ENCODE data around the gene TPD52L1.

Gene TPD52L1

DNA sequence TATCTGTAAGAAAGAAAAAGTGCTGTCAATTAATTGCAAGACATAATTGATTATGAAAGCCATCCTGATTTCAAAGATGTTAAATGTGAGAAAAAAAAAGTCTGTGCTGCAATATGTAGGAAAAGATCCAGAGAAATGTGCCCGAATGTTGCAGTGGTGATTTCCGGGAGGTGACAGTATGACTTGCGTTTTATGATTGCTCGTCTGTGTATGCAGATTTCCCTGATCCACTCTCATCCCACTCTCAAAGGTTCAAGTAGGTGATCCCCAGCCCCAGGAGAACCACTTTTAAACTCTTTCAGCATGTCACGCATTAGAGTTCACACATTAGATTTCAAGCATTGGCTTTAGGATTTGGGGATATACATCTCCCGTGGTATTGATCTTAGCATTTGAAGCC, 57.8 kb downstream of the TPD52L1 start:
- DNase-seq = no peak

DNA sequence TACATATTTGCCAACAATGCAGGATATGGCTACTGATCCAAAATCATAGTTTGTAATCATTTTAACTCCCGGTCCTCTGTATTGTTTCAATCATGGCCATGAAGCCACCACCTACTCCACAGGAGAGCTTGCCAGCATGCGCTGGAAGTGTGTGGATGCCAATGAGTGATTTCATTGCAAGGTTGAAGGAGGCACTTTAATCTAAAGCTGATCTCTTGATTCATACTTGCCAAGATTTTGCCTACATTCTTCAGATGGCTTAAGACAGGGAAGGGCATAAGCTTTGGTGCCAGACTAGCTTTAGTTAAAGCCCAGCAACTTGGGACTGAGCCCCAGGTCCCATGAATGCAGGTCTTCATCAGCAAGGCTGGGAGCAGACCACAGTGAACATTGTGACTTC, 58.8 kb downstream of the TPD52L1 start:
- no peak for DNase-seq

DNA sequence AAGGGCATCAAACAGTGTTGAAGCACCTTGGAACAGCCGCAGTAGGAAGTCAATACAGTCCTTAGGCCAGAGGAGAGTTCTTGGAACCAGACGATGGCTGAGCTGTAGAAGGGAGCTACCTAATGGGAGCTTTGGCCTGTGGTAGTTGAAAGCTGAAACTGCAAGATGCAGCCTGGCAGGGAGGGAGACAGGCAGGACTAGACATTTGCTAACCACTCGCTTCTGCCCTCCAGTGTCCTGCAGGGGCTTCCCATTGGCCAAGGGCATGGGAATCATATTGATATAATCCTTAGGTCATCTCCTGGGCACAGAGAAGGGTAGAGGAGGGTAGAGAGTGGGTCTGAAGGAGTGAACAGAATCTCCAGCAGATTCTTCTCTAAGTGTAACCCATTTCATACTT, 60.4 kb downstream of the TPD52L1 start:
- DNase-seq = no peak

DNA sequence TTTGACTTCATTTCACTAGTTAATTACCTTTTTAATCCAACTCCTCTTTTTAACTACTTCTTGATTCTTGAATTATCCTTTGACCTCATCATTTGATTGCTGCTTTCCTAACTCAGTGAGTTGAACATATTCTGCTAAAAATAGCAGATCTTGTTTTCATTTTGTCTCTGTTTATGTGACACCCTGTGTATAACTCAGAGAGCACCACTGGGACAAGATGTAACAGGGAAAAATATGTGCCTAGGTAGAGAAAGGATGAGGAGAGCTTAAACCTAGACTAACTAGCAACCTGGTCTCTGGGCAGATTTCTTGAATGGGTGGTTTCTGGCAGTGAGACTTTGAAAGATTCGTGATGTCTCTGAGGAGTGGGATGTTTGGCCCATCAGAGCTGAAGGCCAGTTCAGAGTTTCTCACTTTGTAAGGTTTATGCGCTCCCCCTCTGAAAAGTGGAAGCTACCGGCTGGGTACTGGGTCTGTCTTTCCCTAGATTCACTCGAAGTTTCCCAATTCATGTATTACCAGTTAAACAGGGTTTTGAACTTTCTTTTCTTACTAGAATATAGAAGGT, 61.8 kb downstream of the TPD52L1 start:
- DNase-seq = no peak

DNA sequence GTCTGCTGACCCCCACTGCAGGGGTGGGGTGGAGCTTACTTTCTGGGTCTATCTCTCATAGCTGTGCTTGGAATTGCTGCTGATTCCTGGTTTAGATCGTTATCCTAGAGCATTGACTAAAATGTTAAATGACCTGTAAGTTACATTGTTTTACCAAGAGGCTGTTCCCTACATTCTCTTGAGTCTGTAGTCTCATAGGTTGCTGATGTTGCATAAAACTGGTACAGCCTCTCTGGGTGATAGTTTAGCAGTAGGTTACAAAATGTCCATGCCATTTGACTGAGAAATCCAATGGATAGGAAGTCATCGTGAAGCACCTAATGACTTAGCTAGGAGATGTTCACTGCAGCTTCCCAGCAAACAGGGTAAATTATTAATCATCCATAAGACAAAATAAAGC, 62.4 kb downstream of the TPD52L1 start:
- no peak for DNase-seq

DNA sequence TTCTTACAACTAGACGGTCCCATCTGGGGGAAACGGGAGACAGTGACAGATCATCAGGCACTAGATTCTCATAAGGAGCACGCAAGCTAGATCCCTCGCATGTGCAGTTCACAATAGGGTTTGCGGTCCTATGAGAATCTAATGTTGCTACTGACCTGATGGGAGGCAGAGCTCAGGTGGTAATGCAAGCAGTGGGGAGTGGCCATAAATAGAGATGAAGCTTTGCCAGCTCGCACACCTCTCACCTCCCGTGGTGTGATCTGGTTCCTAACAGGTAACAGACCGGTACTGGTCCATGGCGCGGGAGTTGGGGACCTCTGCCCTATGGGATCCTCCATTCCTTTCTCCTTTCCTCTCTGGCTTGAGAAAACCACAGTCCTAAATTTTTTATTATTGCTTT, 63.8 kb downstream of the TPD52L1 start:
- DNase-seq = no peak

DNA sequence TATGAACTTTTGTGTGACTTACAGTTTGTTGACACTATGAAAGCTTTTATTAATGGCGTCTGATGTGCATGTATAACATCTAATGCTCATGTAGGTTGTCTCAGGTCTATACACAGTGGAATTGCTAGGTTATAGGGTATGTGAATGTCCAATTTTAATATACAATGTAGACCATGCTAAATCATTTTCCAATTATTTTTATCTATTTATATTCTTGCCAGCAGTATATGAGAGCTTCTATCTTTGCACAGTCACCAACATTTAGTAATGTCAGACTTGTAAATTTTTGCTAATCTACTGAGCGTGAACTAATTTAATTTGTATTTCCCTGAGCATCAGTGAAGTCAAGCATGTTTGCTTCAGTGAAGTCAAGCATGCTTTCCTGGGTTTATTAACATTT, 64.4 kb downstream of the TPD52L1 start:
- no peak for DNase-seq

DNA sequence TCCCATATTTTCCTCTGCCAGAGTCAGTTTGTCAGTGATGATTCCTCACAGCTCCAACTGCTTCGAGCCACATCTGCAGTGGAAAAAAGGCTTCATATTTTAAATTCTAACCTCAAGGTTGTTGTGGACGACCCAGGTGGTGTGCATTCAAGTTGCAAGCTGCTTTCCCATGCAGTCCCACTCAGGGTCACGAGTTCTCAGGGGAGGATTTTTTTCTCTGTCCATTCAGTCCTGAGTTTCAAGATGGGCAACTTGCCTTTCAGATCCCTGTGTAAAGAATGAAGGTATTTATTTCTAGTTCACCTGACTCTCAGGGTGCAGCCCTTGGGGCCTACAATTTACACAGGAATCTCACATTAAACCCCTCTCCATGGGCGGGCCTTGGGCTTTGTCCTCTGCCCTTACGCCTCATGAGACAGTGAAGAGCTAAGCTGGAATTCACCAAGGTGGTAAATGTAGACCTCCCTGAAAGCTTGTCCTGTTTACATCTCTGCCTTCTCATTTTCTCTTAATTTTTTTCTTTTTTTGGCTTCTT, 65.9 kb downstream of the TPD52L1 start:
- DNase-seq = no peak

DNA sequence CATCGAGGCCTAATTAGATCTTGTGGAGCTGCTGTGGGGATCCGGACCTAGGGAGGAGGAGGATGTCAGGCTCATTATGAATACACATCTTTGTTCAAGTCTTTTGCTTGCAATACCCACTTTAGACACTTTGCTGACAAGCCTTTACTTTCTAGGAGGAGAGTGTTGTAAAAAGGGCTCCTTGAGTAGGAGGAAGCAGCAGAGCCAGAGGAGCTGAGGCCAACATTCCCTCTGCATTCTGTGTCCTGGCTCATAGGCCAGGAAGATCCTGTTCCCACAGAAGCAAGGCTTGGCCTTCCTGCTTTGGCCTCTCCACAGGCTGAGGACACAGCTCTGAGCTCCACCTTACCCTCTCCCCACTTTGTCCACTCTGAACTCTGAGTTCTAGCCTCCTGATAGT, 67.1 kb downstream of the TPD52L1 start:
- no peak for DNase-seq

DNA sequence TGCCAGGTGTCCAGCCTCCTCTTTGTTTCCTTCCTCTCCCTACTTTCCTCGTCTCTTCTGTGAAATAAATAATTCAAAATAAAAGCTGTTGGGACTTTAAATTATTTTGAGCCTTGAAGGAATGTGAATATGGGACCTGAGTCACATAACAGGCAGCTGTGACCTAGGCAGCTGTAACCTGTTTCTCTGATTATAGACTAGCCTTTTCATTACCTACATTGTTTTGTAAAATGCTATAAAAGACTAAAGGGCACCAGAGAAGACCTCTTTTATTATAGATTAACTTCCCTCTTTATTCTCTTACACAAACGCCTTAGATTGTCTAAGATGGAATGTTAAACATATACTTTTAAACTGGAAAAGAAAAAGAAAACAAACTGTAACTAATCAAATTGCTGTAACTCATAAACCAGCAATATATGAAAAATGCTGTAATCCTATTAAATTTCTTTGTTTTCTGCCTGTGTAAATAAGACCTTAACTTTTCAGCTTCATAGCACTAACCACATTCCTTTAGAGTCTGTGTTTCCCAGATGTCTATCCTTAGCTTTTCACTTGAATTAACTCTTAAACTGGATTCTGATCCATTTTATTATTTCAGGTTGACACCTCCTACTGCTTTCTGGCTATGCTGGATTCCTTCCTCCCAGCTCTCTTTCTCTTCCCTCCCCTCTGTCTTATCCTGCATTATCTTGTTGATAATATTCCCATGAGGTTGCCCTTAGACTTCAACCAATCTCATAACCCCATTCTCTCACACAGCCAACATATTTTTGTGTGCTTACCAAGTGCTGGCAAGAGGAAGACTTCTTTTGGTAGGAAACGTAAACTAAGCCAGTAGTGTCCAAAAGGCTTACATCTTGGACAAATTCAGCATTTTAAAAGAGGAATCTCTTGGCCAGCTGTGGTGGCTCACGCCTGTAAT, 69.2 kb downstream of the TPD52L1 start:
- no peak for DNase-seq

DNA sequence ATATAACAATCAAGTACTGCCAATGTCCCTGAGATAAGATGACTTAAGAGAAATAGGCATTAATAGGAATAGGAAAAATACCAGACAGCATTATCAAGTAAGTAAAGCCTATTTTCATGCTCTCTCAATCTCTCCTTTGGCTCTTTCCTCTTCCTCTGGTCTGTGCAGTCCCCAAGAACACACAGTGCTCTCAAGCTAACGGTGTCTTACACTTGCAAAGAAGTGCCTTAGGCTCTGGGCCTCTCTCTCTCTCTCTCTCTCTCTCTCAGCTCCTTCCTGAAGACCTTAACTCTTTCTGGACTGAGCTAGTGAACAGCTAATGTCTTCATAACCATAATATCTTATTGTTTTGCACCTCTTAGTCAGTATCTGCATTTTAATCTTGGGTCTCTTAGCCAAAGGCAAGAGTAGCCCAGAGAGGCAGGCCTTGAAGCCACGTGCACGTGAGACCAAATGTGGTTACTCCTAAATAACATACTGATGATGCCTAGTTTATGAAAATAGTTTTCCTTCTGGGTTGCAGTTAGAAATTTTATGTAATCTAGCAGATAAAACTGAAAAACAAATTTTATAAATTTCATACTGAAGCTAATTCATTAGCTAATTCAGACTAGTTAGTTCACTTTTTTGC, 70.8 kb downstream of the TPD52L1 start:
- DNase-seq = no peak

DNA sequence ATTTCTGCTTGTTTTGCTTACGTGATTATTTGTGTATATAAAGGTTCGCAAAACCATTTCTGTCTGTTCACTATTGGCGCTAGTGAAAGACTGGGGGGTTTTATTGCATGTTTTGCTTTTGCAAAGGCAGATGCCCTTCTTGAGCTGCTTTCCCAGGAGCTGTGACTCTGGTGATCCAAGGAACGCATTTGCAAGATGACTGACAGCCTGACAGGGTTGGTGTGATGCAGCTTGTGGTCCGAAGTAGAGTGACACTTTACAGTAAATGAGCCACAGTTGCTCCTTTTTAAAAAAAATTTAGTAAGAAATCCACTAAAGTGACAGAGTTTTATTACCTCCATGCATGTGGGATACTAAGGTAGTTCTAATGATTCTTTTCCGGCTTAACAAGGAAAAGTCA, 73.7 kb downstream of the TPD52L1 start:
- DNase-seq = no peak

DNA sequence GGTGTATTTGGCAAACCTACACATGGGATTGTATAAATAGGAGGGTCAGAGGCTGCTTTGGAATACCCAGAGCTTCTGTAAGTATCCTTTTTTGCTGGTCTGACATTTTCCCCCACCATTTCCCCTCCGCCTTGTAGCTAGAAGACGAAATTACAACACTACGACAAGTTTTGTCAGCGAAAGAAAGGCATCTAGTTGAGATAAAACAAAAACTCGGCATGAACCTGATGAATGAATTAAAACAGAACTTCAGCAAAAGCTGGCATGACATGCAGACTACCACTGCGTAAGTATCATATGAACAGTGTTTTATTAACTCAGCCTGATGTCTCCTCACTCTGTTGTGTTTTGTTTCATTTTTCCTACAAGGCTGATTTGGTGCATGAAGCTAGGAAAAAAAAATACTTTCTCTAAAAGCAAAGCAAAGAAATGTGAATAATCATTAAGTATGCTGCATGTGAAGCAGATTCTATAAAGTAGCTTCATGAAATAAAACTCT, 75.5 kb downstream of the TPD52L1 start:
- DNase-seq = no peak

DNA sequence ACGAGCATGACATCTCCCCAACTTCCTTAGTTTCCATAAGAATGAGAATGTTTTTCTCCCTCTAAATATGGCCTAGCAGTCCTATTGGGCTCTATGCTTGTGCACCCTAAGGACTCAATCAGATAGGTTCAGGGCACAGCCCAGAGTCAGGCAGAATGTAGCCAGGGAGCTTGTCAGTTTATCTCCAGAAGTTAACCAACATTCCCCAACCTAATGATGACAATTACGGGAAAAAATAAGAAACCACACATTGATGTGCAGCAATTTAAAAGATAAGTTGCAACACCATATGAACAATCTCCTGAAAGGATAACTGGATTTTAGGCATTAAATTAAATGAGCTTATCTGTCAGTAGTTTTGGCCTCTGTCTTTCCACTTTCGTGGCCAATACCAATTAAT, 77.1 kb downstream of the TPD52L1 start:
- no peak for DNase-seq

DNA sequence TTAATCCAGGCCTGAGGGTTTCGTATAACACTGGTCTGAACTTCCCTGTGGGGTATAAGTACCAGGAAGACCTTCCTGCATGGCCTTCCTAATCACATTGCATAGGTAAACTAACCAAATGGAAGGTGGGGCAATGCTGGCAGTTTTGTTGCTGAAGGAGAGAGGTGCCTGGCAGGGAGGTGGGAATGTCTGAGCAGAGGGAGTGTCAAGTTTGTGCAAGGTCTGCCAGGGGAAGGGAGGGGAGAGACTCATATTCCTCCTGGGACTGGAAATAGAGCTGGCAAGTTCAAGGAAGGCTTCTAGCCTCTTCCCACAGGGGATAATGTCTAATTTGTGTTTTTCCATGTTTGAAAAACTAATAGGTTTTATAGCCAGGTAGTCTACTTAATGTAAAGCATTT, 77.6 kb downstream of the TPD52L1 start:
- no peak for DNase-seq

DNA sequence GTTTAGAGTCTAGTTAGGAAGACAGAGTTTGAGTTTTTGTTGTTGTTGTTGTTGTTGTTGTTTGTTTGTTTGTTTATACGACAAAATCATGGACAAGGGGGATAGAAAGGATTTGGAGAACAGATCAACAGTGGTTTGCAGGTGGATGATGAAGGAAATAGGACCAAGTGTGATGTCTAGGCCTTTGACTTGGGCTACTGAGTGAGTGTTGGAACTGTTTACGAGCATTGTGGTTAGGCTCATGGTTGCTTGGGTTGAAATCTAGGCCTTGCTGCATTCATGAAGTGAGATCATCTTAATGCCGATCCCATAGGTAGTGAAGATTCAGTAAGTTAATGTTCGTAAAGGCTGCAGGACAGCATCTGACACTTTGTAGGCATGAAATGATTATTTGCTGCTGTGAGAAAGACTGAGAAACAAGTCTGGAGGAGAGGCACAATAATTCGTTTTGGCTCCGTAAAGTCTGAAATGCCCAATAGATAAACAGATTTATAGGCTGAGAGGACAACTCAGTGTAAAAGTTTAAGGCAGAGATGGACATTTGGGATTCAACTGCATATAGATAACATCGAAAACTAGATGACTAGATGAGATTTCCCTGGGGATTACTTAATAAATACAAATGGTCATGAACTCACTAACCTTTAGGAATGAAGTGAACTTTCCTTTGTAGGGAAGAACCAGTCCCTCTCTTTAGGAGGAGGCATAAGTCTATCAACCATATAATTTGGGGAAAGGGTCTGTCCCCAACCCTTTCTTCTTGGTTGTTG, 78.2 kb downstream of the TPD52L1 start:
- DNase-seq = no peak

DNA sequence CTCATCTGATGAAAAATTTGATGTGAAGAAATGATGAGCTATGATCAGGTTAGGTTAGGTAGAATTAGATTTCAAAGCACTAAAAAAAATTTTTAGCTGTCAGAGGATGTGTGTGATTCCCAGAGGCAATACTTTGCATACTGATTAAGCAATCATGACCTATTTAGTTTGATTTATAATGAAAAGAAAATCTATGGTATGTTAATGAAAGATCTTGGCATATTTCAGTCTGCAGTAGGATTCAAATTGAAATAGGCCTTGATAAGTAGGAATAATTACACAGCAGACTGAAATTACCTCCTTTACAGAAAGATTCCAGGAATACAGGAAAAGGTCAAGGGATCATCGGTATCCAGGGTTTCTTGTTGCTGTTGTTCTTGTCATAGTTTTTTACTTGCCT, 78.9 kb downstream of the TPD52L1 start:
- no peak for DNase-seq

DNA sequence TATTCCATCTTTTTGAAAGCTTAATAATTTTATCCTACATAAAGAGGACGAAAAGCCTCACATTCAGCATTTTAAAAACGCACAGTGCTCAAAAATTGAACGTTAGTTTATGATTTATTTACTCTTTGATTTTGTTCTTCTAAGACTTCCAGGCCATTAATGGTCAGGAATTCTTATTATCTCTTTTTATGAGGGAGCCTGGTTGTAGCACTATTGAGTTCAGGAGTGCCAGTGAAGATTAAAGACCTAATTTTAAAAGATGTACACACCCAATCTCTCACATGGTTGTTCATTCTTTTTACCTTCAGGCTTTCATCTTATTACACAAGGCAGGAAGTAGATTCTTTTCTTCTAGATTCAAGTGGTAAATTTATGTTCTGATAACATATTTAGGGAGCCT, 79.6 kb downstream of the TPD52L1 start:
- DNase-seq = no peak

DNA sequence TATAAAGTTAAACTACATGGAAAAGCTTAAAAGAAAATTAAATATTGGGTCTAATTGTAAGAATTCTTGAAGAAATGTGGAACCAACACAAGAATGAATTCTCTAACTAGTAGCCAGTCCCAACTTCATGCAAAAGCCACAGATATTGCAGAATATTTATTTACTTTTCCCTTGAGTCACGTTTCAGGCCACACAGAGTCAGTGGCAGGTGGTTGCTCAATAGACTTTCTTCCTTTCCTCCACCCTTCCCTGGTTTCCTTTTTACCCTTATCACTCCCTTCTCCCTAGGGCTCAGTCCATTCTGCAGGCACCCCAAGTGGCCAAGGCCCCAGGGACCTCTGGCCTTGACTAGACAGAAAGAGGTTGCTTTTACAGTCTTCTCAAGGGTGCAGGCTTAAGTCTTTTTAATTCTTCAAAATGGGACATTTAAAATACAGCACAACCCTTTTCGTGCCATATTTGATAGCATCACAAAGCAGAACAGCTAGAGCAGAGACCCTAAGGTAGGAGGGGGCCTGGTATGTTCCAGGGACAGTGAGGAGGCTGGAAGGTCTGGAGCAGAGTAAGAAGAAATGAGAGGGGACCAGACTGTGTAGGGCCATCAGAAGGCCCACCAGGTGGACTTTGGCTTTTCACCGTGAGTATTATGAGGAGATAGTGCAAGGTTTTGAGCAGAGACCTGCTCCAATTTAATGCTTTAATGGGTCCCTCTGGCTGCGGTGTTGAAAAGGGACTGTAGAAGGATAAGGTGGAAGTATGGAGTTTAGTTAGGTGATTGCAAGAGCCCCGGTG, 83.2 kb downstream of the TPD52L1 start:
- DNase-seq = no peak

DNA sequence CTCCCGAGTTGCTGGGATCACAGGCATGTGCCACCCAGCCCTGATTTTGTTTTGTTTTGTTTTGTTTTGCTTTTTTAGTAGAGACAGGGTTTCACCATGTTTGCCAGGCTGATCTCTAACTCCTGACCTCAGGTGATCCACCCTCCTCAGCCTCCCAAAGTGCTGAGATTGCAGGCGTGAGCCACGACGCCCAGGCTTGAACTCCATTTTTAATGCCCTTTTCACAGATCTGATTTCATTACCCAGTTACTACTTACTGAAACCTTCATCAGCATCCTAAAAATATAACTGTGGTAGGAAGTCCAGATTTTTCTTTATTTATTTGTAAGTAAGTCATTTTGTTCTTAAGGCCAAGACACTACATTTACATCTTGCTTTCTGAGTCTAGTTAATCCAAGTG, 84.2 kb downstream of the TPD52L1 start:
- no peak for DNase-seq

DNA sequence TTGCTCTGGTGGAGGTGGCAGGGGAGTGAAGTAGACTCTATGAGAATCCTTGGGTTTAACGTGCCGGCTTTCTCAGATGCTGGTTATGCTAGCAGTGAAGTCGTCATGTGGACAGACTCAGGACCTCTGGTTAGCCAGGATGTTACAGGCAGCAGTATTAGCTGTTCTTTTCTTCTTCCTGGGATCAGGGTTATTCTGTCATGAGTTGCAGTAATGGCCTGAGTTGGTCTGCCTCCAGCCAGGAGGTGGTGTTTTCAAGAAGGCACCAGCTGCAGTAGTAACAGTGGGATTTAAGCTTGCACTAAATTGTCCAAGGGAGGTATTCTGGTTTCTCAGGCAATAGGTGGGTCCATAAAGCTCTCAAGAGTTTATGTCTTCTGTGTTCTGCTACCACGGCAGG, 91.5 kb downstream of the TPD52L1 start:
- no peak for DNase-seq

All from NCI-H446 (cell line).